SK-N-MC (cell line): ENCODE results near the gene CUL4A.

Experiments used
- DNase-seq: peaks from one replicate; pipeline ENCODE4 v3.0.0-alpha.2; 2011; ENCODE audit warnings: low read depth, low spot score
- H3K27ac ChIP-seq: fragments of 200-600 bp; sonication (generic); 2 replicates; pipeline ENCODE4 v1.5.1; 2016; ENCODE audit warnings: mixed run types
- H3K36me3 ChIP-seq: fragments of 200-600 bp; sonication (generic); 2 replicates; pipeline ENCODE4 v1.6.1; 2017; ENCODE audit warnings: antibody characterized with exemption, low read length, mixed read lengths; ENCODE audit not compliant: insufficient read depth
- H3K4me3 ChIP-seq: fragments of 200-600 bp; sonication (generic); 2 replicates; pipeline ENCODE4 v1.5.1; 2016
- H3K9ac ChIP-seq: fragments of 200-600 bp; sonication (generic); 2 replicates; pipeline ENCODE4 v1.8.0; 2017; ENCODE audit warnings: mixed run types, mixed read lengths; ENCODE audit not compliant: insufficient read length
- H3K9me3 ChIP-seq: fragments of 200-600 bp; sonication (generic); 2 replicates; pipeline ENCODE4 v1.6.1; 2017; ENCODE audit warnings: low read depth, mild to moderate bottlenecking, antibody characterized with exemption, low read length, moderate library complexity, mixed read lengths
- EZH2 ChIP-seq: fragments of 200-600 bp; sonication (generic); IDR thresholded peaks from one replicate; pipeline ENCODE4 v1.6.1; 2017; ENCODE audit warnings: antibody characterized with exemption
- FOXP2 ChIP-seq: optimal IDR thresholded peaks from 2 replicates; pipeline ENCODE3; 2011; ENCODE audit warnings: mild to moderate bottlenecking, moderate library complexity; ENCODE audit not compliant: insufficient read depth; ENCODE audit errors: extremely low read length, control extremely low read depth
- POLR2AphosphoS5 ChIP-seq: IDR thresholded peaks from 2 replicates; pipeline ENCODE4 v1.6.1; 2012; ENCODE audit warnings: mild to moderate bottlenecking, low read depth, low read length, borderline replicate concordance

Gene CUL4A

DNA sequence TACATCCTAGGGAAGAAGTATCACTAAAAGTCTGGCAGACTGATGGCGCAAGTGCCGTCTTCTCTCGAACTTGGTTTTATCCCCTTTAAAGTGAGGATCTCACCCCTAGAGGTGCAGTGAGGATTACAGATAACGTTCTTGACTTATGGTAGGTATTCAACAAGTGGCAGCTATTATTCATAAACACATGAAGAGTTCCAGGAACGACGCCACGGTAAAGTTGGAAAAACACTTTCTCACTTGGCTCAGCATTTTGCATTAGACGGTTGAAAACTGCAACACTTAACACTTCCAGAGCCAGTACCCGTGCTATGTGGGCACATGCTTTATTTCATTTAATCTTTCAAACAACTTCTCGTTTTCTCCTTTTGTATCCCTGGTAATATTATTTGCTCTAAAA, 42.3 kb upstream of the CUL4A start:
- no peak overlapping the region for H3K4me3 ChIP-seq
- DNase-seq: no peak
- H3K9ac ChIP-seq: no peak overlapping the region
- TF ChIP-seq EZH2 (no peak), FOXP2 (no peak), POLR2AphosphoS5 (no peak)
- peaks cover 23% of the 10 kb centered on the region; the same call in 1 of the 2 replicates for H3K36me3 ChIP-seq
- no peaks in the 10 kb centered on the region for H3K9me3 ChIP-seq
- H3K27ac ChIP-seq: no peak overlapping the region

GRCh38 chr13:113167575-113167974, 41.8 kb upstream of the CUL4A start:
- Histone ChIP-seq H3K27ac (no peak overlapping the region), H3K9ac (no peak overlapping the region), H3K36me3 (peaks cover 28% of the 10 kb centered on the region; the same call in 1 of the 2 replicates), H3K4me3 (no peak overlapping the region), H3K9me3 (no peaks in the 10 kb centered on the region)
- no peak for TF ChIP-seq FOXP2
- no peak for TF ChIP-seq POLR2AphosphoS5
- TF ChIP-seq EZH2: no peak
- no peak for DNase-seq

- Histone ChIP-seq H3K4me3 (no peak overlapping the region), H3K27ac (no peak overlapping the region), H3K9me3 (no peaks in the 10 kb centered on the region), H3K9ac (no peak overlapping the region), H3K36me3 (peaks cover 30% of the 10 kb centered on the region; the same call in 1 of the 2 replicates)
- DNase-seq: no peak
- TF ChIP-seq EZH2 (no peak), FOXP2 (no peak), POLR2AphosphoS5 (no peak)
Measured at GRCh38 chr13:113168211-113168610, 41.2 kb upstream of the CUL4A start.

DNA sequence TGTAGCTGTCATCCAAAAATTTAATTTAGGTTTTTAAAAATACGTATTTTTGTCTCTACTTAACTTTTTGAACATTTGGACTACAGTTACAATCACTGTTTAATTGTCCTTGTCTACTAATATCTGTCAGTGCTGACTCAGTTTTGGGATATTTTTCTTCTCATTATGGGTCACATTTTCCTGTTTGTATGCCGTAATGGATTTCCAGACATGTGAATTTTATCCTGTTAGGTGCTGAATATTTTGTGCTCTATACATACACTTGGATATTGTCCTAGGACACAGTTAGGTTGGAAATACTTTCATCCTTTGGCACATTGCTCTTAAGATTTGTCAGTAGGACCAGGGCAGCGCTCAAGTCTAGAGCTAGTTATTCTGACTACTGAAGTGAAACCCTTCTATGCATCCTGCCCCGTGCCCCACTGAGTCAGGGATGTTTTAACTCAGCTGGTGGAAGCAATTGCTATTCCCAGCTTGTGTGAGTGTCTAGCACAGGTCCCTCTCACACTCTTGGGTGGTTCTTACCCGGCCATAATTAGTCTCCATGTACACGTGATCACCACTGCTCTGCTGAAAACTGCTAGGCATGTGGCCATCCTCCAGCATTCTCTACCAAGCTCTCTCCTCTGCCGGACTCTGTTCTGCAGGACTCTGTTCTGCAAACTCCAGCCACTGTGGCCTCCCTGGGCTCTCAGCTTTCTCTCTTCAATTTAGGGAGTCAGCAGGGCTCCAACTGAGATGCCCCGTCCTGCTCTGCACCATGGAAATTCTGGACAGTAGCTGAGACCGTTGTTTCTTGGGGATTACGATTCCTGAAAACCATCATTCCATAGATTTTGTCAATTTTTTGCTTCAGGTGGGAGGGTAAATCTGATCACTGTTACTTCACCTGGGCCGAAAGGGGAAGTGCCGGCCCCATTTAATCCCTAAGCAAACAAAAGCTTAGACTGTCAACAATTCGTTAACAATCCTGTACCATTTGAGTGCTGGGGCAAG, 39.8 kb upstream of the CUL4A start:
- TF ChIP-seq EZH2: no peak
- no peak for TF ChIP-seq FOXP2
- TF ChIP-seq POLR2AphosphoS5: no peak

DNA sequence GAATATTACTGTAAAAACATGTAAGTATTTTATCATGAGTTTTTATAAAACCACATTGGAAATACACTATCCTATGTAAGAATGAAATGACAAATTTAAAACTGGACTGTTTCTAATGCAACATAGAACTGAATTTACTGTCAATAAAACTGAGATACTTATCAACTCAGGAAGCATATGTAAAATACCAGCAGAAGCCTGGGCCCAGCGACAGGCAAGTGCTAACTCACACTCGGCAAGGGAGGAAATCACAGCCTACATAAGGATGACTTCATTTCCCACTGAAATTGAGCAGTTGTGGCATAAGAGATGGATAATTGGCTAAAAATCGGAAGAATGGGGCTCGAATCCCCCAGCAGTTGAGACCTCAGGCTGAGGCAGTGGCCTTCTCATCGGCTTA, 38.9 kb upstream of the CUL4A start:
- DNase-seq: no peak
- H3K9me3 ChIP-seq: no peaks in the 10 kb centered on the region
- H3K4me3 ChIP-seq: no peak overlapping the region
- H3K27ac ChIP-seq: no peak overlapping the region
- TF ChIP-seq EZH2: no peak
- no peak for TF ChIP-seq POLR2AphosphoS5
- no peak for TF ChIP-seq FOXP2
- peaks cover 44% of the 10 kb centered on the region for H3K36me3 ChIP-seq
- no peak overlapping the region for H3K9ac ChIP-seq

More for the DNA sequence above, 39.8 kb upstream of the CUL4A start:
- Histone ChIP-seq H3K36me3 (peaks cover 35% of the 10 kb centered on the region; the same call in 1 of the 2 replicates), H3K9ac (no peak overlapping the region), H3K9me3 (no peaks in the 10 kb centered on the region), H3K27ac (no peak overlapping the region), H3K4me3 (no peak overlapping the region)
- no peak for DNase-seq

- H3K36me3 ChIP-seq: peaks cover 53% of the 10 kb centered on the region
- no peak overlapping the region for H3K4me3 ChIP-seq
- no peak overlapping the region for H3K9ac ChIP-seq
- H3K9me3 ChIP-seq: no peaks in the 10 kb centered on the region
- TF ChIP-seq EZH2: no peak
- TF ChIP-seq FOXP2: no peak
- no peak for DNase-seq
- no peak overlapping the region for H3K27ac ChIP-seq
Measured at GRCh38 chr13:113171250-113172125, 37.9 kb upstream of the CUL4A start.

DNA sequence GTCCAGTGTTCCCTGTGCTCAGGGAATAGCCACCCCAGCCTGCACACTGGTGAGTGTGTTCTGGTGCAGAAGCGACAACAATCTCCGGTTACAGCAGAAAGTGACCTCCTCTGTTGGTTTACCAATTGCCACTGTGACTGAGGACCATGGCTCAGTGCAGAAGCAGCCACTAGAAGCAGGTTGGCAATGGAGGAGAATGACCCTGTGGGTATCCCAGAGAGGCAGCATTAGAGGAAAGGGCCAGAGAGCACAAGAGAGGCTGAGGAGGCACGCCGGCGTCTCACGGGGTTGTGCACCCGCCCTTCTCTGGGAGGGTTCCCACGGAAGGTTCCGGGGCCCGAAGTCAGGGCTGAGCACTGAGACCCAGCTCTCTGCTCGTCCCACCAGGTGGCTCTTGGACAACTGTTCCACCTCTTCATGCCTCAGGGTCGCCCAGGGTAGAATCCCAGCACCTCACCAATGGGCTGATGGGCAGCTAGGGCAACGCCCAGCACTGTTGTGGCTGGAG, 36.9 kb upstream of the CUL4A start:
- no peak for DNase-seq
- H3K36me3 ChIP-seq: peaks cover 60% of the 10 kb centered on the region
- no peak overlapping the region for H3K9ac ChIP-seq
- no peak overlapping the region for H3K27ac ChIP-seq
- no peaks in the 10 kb centered on the region for H3K9me3 ChIP-seq
- H3K4me3 ChIP-seq: no peak overlapping the region
- TF ChIP-seq POLR2AphosphoS5: no peak; the same call in 1 of the 2 replicates
- no peak for TF ChIP-seq EZH2
- no peak for TF ChIP-seq FOXP2

DNA sequence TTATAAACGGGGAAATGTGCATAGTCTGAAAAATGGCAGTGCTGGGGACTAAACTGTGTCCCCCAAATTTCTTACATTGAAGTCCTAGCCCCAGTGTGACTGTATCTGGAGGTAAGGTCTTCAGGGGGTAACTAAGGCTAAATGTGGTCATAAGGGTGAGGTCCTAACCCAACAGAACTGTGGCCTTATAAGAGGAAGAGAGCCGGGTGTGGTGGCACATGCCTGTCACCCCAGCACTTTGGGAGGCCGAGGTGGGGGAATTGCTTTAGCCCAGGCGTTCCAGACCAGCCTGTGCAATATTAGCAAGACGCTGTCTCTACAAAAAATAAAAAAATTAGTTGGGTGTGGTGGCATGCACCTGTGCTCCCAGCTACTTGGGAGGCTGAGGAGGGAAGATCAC, 33.1 kb upstream of the CUL4A start:
- H3K36me3 ChIP-seq: peaks cover 83% of the 10 kb centered on the region
- H3K27ac ChIP-seq: no peak overlapping the region

More for the DNA sequence above, 33.1 kb upstream of the CUL4A start:
- no peak for DNase-seq
- TF ChIP-seq EZH2: no peak
- TF ChIP-seq FOXP2: no peak
- no peak for TF ChIP-seq POLR2AphosphoS5
- Histone ChIP-seq H3K9ac (no peak overlapping the region), H3K9me3 (no peaks in the 10 kb centered on the region), H3K4me3 (no peak overlapping the region)
